Hematopoietic multipotent progenitor cell treated with erythropoietin and hydrocortisone succinate and interleukin-3 and kit ligand, for 6 days (in vitro differentiated cells): Measurements from ENCODE around the gene AR.

ENCODE experiments used
- DNase-seq: peaks from one replicate; pipeline ENCODE4 v3.0.0-alpha.2; 2015

The AR gene

GRCh38 chrX:67564475-67564874 is 20.7 kb downstream of the AR start:
- DNase-seq, result no peak

- no peak for DNase-seq
Measured at GRCh38 chrX:67568769-67569168, 24.9 kb downstream of the AR start.

GRCh38 chrX:67570839-67571238 is 27.0 kb downstream of the AR start:
- DNase-seq, result no peak

GRCh38 chrX:67574696-67575095 is 30.9 kb downstream of the AR start:
- DNase-seq, result no peak

GRCh38 chrX:67582436-67582835 is 38.6 kb downstream of the AR start:
- no peak for DNase-seq

- DNase-seq, result no peak
Measured at GRCh38 chrX:67583171-67583570, 39.4 kb downstream of the AR start.

- DNase-seq, result no peak
Measured at GRCh38 chrX:67585401-67585800, 41.6 kb downstream of the AR start.

GRCh38 chrX:67587946-67588624 is 44.3 kb downstream of the AR start:
- DNase-seq, result no peak

- no peak for DNase-seq
Measured at GRCh38 chrX:67596839-67597790, 53.3 kb downstream of the AR start.

- DNase-seq, result no peak
Measured at GRCh38 chrX:67599532-67599931, 55.7 kb downstream of the AR start.

- DNase-seq, result no peak
Measured at GRCh38 chrX:67601771-67602170, 58.0 kb downstream of the AR start.

- no peak for DNase-seq
Measured at GRCh38 chrX:67604979-67605703, 61.3 kb downstream of the AR start.

- DNase-seq, result no peak
Measured at GRCh38 chrX:67607466-67607865, 63.6 kb downstream of the AR start.

GRCh38 chrX:67610282-67610681 is 66.5 kb downstream of the AR start:
- DNase-seq, result no peak

- no peak for DNase-seq
Measured at GRCh38 chrX:67612231-67612630, 68.4 kb downstream of the AR start.

GRCh38 chrX:67613366-67613765 is 69.5 kb downstream of the AR start:
- DNase-seq, result no peak

- DNase-seq, result no peak
Measured at GRCh38 chrX:67613996-67614395, 70.2 kb downstream of the AR start.

- no peak for DNase-seq
Measured at GRCh38 chrX:67614423-67614822, 70.6 kb downstream of the AR start.

GRCh38 chrX:67619253-67619652 is 75.4 kb downstream of the AR start:
- DNase-seq, result no peak

- no peak for DNase-seq
Measured at GRCh38 chrX:67622053-67622585, 78.3 kb downstream of the AR start.

- no peak for DNase-seq
Measured at GRCh38 chrX:67624325-67624724, 80.5 kb downstream of the AR start.

- no peak for DNase-seq
Measured at GRCh38 chrX:67635424-67635823, 91.6 kb downstream of the AR start.

GRCh38 chrX:67636532-67636931 is 92.7 kb downstream of the AR start:
- DNase-seq, result no peak
